ENCODE results near the gene KRT6B.

KRT6B gene

GRCh38 chr12:52407918-52408317 lies 44.0 kb downstream of the KRT6B start:
- DNase-seq, result no peak

DNA sequence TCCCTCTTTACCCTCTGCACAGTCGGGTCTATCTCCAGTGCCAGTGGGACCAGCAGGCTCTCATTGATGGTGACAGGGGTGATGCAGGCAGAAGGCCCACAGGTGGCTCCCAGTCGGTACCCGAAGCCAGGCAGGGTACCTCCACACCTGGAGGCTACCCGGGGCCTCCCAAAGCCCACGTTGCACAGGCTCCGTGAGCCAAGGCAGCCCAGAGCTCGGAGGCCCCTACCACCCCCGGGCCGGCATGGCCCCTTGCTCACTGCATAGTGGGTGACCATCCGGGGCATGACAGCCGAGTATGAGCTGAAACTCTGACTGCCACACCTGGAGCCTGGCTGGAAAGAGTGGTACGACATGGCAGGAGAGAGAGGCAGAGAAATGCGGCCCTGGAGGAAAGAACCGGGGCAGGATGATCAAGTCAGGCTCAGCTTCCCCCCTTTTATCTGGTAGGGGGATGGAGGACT lies 46.0 kb downstream of the KRT6B start, which contains the start of gene KRT82:
Gene KRT82, minus strand, starts transcription at position 414 of the 464 bp plus-strand sequence. Its CDS starts 58 bp downstream, at position 356.
- DNase-seq, result no peak

- DNase-seq, result no peak
These were observed 47.0 kb downstream of the KRT6B start for GRCh38 chr12:52404951-52405350.

DNA sequence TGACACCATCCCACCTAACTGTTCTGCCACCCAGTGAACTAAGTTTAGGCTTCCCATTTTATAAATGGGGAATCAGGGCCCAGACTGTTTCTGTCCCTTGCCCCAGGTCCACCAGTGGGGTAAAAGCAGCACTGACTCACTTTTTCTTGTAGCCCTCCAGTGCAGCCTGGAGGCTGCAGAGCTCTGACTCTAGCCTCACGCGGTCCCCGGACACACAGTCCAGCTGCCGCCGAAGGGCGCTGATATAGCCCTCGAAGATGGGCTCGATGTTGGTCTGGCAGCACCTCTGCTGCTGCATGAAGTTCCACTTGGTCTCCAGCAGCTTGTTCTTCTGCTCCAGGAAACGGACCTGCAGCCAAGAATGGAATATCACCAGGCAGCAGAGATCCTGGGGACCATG lies 48.4 kb downstream of the KRT6B start:
- DNase-seq, result no peak

DNA sequence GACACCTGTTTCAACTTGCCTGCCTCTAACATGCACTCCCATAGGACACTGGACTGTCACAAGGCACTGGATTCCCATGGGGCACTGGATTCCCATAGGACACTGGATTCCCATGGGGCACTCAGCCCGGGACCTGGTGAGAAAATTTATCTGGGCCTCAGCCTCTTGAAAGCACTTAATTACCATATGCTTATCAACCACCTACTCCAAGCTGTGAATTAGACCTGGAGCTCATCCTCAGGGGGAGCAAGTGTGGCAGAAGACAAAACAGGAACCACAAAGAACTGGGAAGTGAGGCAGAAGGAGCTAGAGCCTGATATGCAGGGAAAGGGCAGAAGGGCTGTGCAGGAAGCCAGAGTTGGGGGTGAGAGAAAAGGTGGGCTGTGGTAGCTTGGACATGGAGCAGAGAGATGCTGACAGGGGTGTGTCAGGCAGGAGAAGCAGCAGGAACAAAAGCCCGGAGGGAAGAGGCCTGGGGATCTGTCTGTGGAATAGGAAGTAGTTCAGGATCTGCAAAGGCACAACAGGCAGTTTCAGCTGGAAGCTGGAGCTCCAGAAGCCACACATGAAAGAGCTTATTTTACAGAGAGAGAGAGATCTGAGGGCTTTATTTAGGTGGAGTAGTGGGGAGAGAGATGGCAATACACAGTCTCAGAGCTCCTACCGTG lies 48.9 kb downstream of the KRT6B start:
- no peak for DNase-seq

GRCh38 chr12:52402377-52402776 lies 49.6 kb downstream of the KRT6B start:
- DNase-seq, result no peak

DNA sequence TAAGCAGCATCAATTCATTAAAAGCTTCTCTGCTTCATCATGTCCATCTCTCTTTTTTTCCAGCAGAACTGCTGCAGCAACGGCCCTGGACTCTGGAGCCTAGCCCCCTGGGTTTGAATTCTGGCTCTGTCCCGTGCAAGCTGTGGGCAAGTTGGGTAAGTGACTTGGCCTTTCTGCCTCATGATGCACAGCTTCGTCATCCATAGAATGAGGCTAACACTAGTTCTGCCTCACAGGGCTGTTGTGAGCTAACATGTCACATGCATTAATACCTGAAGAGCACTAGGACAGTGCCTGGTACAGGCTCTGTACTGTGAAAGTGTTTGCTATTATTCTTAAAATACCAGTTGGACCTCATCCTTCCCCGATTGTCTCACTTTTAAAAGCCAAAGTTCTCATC lies 50.0 kb downstream of the KRT6B start:
- no peak for DNase-seq

GRCh38 chr12:52401526-52401925 lies 50.4 kb downstream of the KRT6B start:
- DNase-seq, result no peak

DNA sequence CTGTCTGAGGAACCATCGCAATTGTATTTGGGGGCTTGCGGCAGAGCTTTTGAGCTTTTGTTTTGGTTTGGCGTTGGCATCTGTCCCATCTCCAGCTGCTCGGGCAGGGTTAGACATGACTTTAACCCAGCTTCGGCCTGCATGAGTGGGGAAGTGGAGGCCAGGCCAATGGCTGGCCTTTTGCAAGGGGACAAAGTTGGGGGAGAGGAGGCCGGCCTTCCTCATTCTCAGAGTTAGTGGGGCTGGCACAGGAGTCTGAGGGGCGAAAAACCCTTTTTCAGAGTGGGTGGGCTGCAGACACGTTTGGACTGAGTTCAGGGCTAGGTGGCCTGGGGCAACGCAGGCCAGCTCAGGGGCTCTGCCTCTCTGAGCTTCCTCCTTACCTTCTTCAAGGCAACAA lies 51.0 kb downstream of the KRT6B start:
- DNase-seq, result no peak

- no peak for DNase-seq
These were observed 52.2 kb downstream of the KRT6B start for GRCh38 chr12:52399756-52400155.

DNA sequence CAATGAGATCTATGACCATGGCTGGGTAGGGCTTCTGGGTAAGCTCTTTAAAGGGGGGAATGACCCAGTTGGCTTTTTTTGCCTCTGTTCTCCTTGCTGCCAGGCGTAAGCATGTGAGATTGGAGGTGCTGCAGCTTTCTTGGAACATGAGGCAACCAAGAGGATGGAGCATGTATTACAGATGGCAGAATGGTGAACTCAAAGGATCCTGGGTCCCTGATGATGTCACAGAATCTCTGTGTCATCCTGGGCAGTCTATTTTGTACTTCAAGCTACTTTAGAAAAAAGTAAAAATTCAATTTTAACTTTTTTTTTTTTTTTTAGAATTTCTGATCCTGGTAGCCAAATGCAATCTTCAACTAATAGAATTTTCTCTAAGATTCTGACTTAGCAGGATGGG lies 53.8 kb downstream of the KRT6B start:
- no peak for DNase-seq

- no peak for DNase-seq
These were observed 55.3 kb downstream of the KRT6B start for GRCh38 chr12:52396656-52397055.
